Ovary (tissue), 3 donors: ENCODE results near the gene KIFC1.
"Not testable (repeated sequence)": the region's sequence is repeated elsewhere in the genome, so short reads cannot be mapped to it uniquely, and the experiment has no call there.

Experiments
- CTCF ChIP-seq, 3 donors: fragments of 450-650 bp in 2 of 3; fragments of 200-600 bp in 1 of 3; IDR thresholded peaks; one replicate each; pipeline versions ENCODE4 v1.5.1 to v1.8.0; 2016 to 2022; ENCODE audit warnings: antibody characterized with exemption in 3 of 3, mild to moderate bottlenecking in 1 of 3
- EP300 ChIP-seq: sonication (generic); formaldehyde crosslinking; IDR thresholded peaks from one replicate; pipeline ENCODE4 v1.6.1; 2017; ENCODE audit warnings: antibody characterized with exemption
- donor health status: DM: no; HTN: no; CAD: no.

GRCh38 chr6:33364475-33365205 is 27.0 kb upstream of the KIFC1 start:
- not testable (repeated sequence) for TF ChIP-seq CTCF (IDR thresholded peaks at IDR 0.05); EP300
